HG03175 (cell line): ENCODE measurements around the gene DPF3.

ENCODE experiments used
- ATAC-seq: cut with Tn5 transposase; IDR thresholded peaks from one replicate; pipeline ENCODE4 v1.9.1; 2021; ENCODE audit warnings: mild to moderate bottlenecking, moderate library complexity; ENCODE audit not compliant: unreplicated experiment

Gene DPF3

DNA sequence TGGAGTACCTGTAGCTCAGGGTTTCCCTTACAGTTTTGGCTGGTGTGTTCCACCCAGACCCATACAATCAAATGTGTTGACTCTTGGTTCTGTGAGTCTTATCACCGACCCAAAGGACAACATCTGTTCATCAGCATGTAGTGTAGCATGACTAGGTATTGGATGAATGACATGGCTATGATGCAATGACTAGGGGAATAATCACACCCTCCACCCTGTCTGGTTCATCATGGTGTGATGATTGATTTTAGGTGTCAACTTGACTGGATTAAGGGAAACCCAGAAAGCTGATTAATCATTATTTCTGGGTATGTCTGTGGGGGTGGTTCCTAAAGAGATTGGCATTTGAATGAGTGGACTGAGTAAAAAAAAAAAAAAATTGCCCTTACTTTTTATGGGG is 311.3 kb downstream of the DPF3 start:
- no peak for ATAC-seq

DNA sequence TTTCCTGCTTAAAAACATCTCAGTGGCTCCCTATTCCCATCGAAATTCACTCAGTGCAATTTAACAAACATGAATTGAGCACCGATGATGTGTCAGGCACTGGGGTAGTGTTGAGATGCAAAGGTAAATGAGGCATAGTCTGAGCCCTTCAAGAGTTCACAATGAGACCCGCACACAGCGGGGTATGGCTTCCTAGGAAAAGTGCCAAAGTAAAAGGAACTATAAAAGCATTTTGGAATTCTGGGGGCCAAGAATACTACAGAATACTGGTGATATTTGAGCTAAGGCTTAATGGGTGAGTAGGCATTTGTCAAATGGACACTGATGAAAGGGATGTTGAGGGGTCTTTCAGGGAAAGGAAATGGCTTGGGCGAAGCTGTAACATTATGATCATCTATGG is 315.4 kb downstream of the DPF3 start:
- no peak for ATAC-seq

DNA sequence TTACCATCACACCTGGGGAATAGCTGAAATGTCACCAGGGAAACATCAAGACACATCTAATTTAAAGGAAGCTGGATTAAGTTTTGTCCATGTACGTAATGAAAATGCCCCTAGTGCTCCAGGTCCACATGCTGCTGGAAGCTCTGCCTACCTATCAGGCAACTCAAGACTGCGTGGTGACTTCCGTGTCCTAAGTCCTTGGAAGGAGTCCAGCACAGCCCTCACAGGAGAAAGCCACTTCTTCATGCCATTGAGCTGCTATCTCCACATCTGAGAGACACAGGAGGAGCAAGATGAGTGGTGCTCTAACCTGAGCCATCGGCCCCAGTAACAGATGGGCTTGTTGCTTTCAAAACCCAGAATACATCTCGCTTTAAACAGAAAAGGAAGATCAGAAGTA is 316.4 kb downstream of the DPF3 start:
- no peak for ATAC-seq

DNA sequence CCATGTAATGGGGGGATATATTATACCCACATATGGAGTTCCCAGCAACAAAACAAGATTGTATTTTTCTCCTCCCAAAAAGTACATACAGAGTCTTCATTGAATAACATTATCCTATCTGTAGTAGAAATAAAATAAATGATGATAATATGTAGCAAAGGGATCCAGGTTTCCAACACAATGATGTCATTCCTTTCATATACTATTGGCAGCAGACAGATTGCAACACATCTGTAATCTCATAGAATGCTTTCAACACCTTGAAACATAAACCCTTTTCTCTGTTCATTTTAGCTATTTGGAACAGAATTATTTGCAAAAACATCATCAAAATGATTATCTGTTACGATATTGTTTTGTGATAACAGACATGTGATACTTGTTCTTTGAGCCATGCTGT is 317.6 kb downstream of the DPF3 start:
- no peak for ATAC-seq

DNA sequence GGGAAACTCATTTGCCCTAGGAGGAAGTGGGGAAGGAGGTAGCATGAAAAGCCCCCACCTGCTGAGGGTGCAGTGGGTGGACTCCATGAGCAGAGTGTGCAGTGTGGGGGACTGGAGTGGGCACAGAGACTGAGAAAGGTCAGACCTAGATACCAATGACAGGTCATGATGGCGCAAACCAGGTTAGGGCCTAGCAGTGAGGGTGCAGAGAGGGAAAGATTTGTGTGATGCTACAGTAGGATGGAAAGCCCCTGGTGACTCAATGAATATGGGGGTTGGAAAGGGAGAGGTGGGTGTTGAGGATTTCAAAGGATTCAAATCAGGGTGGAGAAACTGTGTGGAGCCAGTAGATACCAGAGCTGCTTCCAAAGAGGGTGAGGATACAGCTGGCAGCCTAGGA is 319.2 kb downstream of the DPF3 start:
- no peak for ATAC-seq

- ATAC-seq: no peak
These were observed 320.0 kb downstream of the DPF3 start for GRCh38 chr14:72573725-72574417.
